ENCODE data around the gene EBF4.
"Not testable (repeated sequence)": the region's sequence is repeated elsewhere in the genome, so short reads cannot be mapped to it uniquely, and the experiment has no call there.

DNA sequence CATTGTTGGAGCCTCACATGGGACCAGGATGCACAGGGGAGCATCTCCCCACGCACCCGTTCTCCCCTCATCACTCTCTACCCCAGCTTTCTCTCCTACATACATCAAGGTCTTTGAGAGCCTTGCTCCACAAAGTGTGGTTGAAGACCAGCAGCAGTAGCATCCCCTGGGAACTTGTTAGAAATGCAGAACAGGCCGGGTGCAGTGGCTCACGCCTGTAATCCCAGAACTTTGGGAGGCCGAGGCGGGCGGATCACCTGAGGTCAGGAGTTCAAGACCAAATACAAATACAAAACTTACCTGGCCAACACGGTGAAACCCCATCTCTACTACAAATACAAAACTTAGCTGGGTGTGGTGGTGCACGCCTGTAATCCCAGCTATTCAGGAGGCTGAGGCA, 115.3 kb downstream of the EBF4 start:
- TF ChIP-seq FOXA1 (IDR thresholded peaks at IDR 0.05); SP1 (IDR thresholded peaks at IDR 0.05); HDGF (IDR thresholded peaks at IDR 0.05; ENCODE audit: borderline replicate concordance); BHLHE40 (IDR thresholded peaks at IDR 0.05; ENCODE audit: borderline replicate concordance); NFRKB (IDR thresholded peaks at IDR 0.05); LEF1 (IDR thresholded peaks at IDR 0.05; ENCODE audit: borderline replicate concordance); ELF4 (IDR thresholded peaks at IDR 0.05): not testable (repeated sequence)

Data from HEK293T (cell line).